KMS-11 (cell line): ENCODE measurements around the gene CHAMP1.

Experiments
- H2AFZ ChIP-seq: fragments of 200-600 bp; sonication (generic); 2 replicates; pipeline ENCODE4 v1.6.1; 2016; ENCODE audit warnings: antibody characterized with exemption, mixed run types, low read depth
- H3K27ac ChIP-seq: fragments of 200-600 bp; sonication (generic); 2 replicates; pipeline ENCODE4 v1.6.1; 2016; ENCODE audit warnings: mild to moderate bottlenecking, mixed run types
- H3K27me3 ChIP-seq: fragments of 200-600 bp; sonication (generic); 2 replicates; pipeline ENCODE4 v1.6.1; 2017; ENCODE audit warnings: mild to moderate bottlenecking, low read depth, mixed run types, moderate library complexity; ENCODE audit not compliant: insufficient read depth
- H3K36me3 ChIP-seq: fragments of 200-600 bp; sonication (generic); 2 replicates; pipeline ENCODE4 v1.6.1; 2017; ENCODE audit warnings: mild to moderate bottlenecking, mixed run types; ENCODE audit not compliant: insufficient read depth
- H3K4me1 ChIP-seq: fragments of 200-600 bp; sonication (generic); 2 replicates; pipeline ENCODE4 v1.6.1; 2016; ENCODE audit warnings: mild to moderate bottlenecking, low read depth, mixed run types; ENCODE audit not compliant: poor library complexity, severe bottlenecking
- H3K4me2 ChIP-seq: fragments of 200-600 bp; sonication (generic); 2 replicates; pipeline ENCODE4 v1.7.0; 2016; ENCODE audit warnings: mild to moderate bottlenecking, mixed run types
- H3K4me3 ChIP-seq: fragments of 200-600 bp; sonication (generic); IDR thresholded peaks from 2 replicates; pipeline ENCODE4 v1.6.1; 2017; ENCODE audit warnings: low read depth, low read length, mixed read lengths; ENCODE audit not compliant: insufficient read depth
- H3K79me2 ChIP-seq: fragments of 200-600 bp; sonication (generic); 2 replicates; pipeline ENCODE4 v1.6.1; 2016; ENCODE audit warnings: low read depth, mixed run types; ENCODE audit not compliant: insufficient read depth
- H3K9ac ChIP-seq: fragments of 200-600 bp; sonication (generic); 2 replicates; pipeline ENCODE4 v1.6.1; 2016; ENCODE audit warnings: mild to moderate bottlenecking, mixed run types
- H4K20me1 ChIP-seq: fragments of 200-600 bp; sonication (generic); 2 replicates; pipeline ENCODE4 v1.6.1; 2016; ENCODE audit warnings: mild to moderate bottlenecking, mixed run types; ENCODE audit not compliant: insufficient read depth
- TF ChIP-seq, protein P1 (sequence below): fragments of 200-600 bp; sonication (generic); conservative IDR thresholded peaks from 2 replicates; pipeline ENCODE4 v1.6.1; 2017; ENCODE audit warnings: low read depth, mild to moderate bottlenecking, antibody characterized with exemption, low read length, moderate library complexity, mixed read lengths

CHAMP1 gene

DNA sequence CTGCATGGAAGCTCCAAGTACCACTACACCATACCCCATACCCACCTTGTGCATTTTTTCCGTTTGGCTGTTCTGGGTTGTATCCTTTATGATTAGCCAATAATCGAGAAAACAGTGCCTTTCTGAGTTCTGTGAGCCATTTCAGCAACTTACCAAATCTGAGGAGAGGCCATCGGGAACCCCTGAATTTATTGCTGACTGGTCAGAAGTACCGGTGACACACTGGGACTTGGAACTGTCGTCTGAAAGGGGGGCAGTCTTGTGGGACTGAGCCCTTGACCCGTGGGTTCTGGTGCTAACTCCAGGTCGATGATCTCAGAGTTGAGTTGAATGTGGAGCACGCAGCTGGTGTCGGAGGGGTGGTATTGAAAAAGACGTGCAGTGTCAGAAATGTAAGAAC is 17.9 kb upstream of the CHAMP1 start:
- Histone ChIP-seq H3K79me2 (no peaks in the 10 kb centered on the region), H3K4me2 (no peak overlapping the region), H4K20me1 (no peaks in the 10 kb centered on the region), H3K27ac (no peak overlapping the region), H3K27me3 (no peaks in the 10 kb centered on the region), H3K4me1 (no peaks in the 10 kb centered on the region), H3K4me3 (no peak overlapping the region), H3K36me3 (no peaks in the 10 kb centered on the region), H3K9ac (no peak overlapping the region), H2AFZ (no peak overlapping the region)
- TF ChIP-seq, protein P1, sequence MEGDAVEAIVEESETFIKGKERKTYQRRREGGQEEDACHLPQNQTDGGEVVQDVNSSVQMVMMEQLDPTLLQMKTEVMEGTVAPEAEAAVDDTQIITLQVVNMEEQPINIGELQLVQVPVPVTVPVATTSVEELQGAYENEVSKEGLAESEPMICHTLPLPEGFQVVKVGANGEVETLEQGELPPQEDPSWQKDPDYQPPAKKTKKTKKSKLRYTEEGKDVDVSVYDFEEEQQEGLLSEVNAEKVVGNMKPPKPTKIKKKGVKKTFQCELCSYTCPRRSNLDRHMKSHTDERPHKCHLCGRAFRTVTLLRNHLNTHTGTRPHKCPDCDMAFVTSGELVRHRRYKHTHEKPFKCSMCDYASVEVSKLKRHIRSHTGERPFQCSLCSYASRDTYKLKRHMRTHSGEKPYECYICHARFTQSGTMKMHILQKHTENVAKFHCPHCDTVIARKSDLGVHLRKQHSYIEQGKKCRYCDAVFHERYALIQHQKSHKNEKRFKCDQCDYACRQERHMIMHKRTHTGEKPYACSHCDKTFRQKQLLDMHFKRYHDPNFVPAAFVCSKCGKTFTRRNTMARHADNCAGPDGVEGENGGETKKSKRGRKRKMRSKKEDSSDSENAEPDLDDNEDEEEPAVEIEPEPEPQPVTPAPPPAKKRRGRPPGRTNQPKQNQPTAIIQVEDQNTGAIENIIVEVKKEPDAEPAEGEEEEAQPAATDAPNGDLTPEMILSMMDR: no peak

DNA sequence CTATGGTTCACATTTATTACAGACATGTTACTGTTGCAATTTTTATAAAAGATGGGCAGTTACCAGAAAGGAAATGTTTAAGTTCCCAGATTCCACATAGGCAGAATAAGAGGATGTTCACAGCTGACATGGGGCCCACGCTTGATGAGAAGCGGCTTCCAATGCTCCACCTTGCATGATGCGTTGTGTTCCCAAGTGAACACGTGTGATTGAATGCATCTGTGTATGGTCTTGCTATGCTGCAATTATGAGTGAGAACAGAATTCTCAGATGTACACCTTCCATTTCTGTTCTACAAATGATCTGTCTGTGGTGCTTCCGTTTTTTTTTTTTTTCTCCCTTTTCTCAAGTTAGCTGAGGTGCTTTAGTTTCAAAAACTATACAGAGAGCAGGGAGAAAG is 17.4 kb upstream of the CHAMP1 start:
- TF ChIP-seq, protein P1: no peak
- Histone ChIP-seq H3K4me2 (no peak overlapping the region), H3K4me1 (no peaks in the 10 kb centered on the region), H4K20me1 (no peaks in the 10 kb centered on the region), H2AFZ (no peak overlapping the region), H3K9ac (no peak overlapping the region), H3K36me3 (no peaks in the 10 kb centered on the region), H3K27me3 (no peaks in the 10 kb centered on the region), H3K4me3 (no peak overlapping the region), H3K27ac (no peak overlapping the region), H3K79me2 (no peaks in the 10 kb centered on the region)

DNA sequence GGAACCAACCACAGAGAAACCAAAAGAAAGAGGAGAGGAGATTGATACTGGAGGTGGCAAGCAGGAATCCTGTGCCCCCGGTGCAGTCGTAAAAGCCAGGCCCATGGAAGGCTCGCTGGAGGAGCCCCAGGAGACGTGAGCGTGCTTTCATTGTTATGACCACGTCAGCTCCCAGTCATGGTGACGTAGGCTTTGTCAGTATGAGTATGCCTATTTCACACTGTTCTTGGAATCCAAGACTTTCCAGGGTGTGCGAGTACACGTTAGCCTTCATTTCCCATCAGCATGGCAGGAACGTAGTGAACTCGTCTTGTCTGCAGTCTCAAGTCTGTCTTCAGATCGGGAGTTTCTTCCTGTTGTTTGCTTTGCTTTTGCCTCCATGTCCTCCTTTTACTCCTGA is 15.4 kb upstream of the CHAMP1 start:
- no peaks in the 10 kb centered on the region for H3K36me3 ChIP-seq
- H3K9ac ChIP-seq: no peak overlapping the region
- TF ChIP-seq, protein P1: no peak
- H4K20me1 ChIP-seq: no peaks in the 10 kb centered on the region
- no peak overlapping the region for H3K4me3 ChIP-seq
- H2AFZ ChIP-seq: no peak overlapping the region
- H3K27ac ChIP-seq: no peak overlapping the region
- no peaks in the 10 kb centered on the region for H3K27me3 ChIP-seq
- no peaks in the 10 kb centered on the region for H3K4me1 ChIP-seq
- H3K4me2 ChIP-seq: no peak overlapping the region
- H3K79me2 ChIP-seq: no peaks in the 10 kb centered on the region

DNA sequence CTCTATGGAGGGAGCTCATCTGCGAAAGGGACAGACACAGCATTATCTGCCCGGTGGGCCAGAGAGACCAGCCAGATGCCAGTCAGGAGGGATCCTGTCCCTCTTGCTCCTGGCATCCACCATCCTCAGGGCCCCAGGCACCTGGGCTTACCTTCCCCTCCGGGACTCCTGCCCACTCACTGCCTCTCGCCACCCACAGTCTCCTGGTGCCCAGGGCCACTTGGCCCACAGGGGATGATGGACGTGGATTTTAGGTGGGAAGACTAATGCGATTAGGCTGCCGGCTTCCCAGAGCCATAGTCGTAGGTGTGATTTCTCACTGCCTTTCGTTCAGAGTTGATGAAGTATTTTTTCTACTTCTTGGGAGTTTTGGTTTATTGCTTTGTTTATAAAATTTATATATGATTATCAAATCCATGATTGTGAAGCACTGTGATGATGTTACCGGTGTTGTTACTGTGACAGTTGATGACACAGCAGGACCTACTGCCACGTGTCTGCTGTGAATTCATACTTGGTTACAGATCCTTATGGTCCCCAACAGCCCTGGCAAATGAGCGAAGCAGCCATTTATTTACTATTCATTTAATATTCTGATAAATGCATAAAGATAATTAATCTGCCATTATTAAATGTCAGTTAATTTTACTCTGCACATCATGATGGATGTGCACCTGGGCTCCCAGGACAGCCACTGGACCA is 14.5 kb upstream of the CHAMP1 start:
- no peak overlapping the region for H3K4me3 ChIP-seq
- H3K27me3 ChIP-seq: no peaks in the 10 kb centered on the region
- H3K79me2 ChIP-seq: no peaks in the 10 kb centered on the region
- H3K36me3 ChIP-seq: no peaks in the 10 kb centered on the region
- TF ChIP-seq, protein P1: no peak
- no peak overlapping the region for H3K27ac ChIP-seq
- no peak overlapping the region for H2AFZ ChIP-seq
- H3K9ac ChIP-seq: no peak overlapping the region
- no peaks in the 10 kb centered on the region for H4K20me1 ChIP-seq
- no peak overlapping the region for H3K4me2 ChIP-seq
- peaks cover 4% of the 10 kb centered on the region for H3K4me1 ChIP-seq
